ENCODE measurements around the gene ACOT8.

DNA sequence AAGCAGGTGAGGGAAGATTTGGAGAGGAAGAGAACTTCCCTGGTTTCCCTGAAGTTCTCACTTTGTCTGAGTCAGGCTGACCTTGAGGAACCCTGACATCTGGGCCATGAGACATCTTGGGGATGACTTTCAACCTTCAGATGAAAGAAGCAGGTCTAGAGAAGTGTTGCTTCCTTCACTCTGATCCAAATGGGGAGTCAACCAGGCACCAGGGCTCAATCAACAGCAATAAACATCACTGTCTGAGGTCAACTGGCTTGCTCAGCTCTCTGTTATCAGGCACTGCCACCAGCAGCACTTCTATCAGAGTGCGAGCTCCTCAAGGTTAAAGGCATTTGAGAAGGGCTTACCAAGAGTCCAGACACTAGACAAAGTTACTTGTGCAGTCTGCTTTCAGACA lies 6.3 kb downstream of the ACOT8 start:
- TF ChIP-seq, protein P1, sequence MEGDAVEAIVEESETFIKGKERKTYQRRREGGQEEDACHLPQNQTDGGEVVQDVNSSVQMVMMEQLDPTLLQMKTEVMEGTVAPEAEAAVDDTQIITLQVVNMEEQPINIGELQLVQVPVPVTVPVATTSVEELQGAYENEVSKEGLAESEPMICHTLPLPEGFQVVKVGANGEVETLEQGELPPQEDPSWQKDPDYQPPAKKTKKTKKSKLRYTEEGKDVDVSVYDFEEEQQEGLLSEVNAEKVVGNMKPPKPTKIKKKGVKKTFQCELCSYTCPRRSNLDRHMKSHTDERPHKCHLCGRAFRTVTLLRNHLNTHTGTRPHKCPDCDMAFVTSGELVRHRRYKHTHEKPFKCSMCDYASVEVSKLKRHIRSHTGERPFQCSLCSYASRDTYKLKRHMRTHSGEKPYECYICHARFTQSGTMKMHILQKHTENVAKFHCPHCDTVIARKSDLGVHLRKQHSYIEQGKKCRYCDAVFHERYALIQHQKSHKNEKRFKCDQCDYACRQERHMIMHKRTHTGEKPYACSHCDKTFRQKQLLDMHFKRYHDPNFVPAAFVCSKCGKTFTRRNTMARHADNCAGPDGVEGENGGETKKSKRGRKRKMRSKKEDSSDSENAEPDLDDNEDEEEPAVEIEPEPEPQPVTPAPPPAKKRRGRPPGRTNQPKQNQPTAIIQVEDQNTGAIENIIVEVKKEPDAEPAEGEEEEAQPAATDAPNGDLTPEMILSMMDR (IDR thresholded peaks at IDR 0.05), result no peak
- TF ChIP-seq POLR2A (IDR thresholded peaks at IDR 0.05), result no peak
